HG03439 (cell line): ENCODE results near the gene PCP2.

Experiments
- ATAC-seq: cut with Tn5 transposase; IDR thresholded peaks from one replicate; pipeline ENCODE4 v1.9.1; 2021; ENCODE audit warnings: mild to moderate bottlenecking, moderate library complexity; ENCODE audit not compliant: unreplicated experiment

PCP2 gene

DNA sequence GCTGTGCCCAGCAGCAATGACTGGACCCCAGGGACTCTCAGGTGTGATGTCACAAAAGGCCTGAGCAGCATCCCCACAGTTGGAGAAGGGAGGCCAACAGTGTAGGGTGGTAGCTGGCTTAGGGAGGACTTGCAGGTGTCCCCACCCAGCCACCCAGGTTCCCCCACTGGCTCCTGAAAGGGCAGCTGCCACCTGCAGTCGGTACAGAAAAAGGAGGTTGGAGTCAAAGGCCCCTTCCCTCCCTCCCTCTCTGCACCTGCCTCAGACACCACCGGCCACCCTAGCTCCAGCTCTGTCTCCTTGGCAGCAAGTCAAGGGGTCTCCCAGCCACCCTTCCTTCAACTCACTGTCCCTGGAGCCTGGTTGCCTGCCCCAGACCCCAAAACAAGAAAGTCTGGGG, at the start of gene PCP2:
Gene PCP2 (minus strand): TSS at position 22 of the 400 bp plus-strand sequence. CDS start 262 bp downstream, outside the sequence.
- ATAC-seq: no peak

DNA sequence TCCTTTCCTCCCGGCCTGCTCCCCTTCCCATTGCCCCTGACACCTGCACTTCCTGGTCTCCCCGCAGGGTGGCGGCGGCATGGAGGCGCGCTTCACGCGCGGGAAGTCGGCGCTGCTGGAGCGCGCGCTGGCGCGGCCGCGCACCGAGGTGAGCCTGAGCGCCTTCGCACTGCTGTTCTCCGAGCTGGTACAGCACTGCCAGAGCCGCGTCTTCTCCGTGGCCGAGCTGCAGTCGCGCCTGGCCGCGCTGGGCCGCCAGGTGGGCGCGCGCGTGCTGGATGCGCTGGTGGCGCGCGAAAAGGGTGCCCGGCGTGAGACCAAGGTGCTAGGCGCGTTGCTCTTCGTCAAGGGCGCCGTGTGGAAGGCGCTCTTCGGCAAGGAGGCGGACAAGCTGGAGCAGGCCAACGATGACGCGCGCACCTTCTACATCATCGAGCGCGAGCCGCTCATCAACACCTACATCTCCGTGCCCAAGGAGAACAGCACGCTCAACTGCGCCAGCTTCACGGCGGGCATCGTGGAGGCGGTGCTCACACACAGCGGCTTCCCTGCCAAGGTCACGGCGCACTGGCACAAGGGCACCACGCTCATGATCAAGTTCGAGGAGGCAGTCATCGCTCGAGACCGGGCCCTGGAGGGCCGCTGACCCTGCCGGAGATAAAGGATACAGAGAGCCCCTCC, 48.8 kb upstream of the PCP2 start:
- ATAC-seq: no peak

DNA sequence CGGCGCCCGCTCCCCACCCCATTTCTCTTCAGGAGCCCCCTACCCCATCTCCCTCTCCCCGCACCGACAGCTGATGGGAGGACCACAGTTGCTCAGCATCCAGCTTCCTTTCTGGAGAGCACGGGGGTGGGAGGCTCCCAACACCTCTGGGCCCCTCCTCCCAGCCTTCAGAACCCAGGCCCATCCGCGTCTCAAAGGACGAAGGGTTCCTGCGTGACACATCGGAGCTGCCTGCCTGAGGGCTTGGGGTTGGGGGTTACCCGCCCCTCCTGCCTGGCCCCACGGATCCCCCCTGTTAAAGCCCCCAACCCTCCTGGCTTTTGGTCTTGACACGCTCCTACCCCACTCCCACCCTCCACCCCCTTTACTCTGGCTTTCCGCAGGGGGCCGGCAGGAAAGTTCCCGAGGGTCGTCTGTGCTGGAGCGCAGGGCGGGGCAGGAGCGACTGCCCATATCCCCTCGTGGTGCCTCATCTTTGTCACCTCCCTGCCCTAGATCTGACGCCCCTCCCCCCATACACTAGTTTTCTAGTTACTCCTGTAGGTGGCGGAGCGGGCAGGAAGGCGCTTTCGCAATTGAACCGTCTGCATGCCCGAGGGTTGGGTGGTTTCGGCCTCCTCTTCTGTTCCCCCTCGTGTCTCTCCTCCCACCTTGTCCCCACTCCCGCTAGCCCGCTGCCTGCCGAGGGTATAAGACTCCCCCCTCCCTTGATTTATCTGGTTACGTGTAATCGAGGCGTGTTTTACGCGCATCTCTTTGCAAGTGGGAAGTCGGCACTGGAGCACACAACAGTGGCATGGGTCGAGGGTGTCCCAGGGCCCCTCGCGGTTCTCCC, 48.0 kb upstream of the PCP2 start:
- no peak for ATAC-seq

DNA sequence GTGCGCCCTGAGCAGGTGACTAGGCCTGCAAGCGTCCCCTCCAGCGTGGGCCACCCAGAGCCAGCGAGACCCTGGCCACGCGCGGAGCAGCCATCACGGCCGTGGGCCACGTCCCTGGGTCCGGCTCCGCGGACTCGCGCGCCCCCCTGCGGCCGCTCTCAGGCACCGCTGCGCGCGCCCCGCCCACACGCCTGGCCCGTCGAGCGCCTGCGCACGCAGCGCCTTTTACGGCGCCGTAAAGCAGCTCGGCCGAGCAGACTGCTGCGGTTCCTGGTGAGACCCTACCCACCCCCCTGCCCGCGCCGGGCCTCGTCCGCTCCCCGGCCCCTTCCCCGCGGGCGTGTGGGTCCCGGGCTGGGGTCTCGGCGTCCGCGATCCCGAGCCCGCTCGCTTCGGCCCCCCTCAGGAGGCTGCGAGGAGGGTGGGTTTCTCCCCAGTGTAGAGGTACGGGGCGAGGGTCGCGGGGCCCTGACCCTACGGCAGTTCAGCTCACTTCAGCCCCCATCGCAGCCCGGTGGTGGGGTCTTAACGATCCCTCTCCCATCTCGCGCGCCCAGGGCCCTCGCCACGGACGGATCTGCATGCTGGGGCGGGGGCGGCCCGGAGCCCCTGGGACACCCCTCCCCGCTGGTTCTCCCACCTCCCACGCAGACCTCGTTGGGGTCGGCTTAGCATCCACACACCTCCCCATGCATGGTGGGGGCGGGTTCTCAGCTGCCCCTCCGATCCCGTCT, 47.3 kb upstream of the PCP2 start, which contains the start of gene TRAPPC5:
Gene TRAPPC5 (plus strand): TSS at position 228 of the 734 bp plus-strand sequence. CDS start 1,421 bp downstream, outside the sequence.
- peak; percentile 61 for ATAC-seq

DNA sequence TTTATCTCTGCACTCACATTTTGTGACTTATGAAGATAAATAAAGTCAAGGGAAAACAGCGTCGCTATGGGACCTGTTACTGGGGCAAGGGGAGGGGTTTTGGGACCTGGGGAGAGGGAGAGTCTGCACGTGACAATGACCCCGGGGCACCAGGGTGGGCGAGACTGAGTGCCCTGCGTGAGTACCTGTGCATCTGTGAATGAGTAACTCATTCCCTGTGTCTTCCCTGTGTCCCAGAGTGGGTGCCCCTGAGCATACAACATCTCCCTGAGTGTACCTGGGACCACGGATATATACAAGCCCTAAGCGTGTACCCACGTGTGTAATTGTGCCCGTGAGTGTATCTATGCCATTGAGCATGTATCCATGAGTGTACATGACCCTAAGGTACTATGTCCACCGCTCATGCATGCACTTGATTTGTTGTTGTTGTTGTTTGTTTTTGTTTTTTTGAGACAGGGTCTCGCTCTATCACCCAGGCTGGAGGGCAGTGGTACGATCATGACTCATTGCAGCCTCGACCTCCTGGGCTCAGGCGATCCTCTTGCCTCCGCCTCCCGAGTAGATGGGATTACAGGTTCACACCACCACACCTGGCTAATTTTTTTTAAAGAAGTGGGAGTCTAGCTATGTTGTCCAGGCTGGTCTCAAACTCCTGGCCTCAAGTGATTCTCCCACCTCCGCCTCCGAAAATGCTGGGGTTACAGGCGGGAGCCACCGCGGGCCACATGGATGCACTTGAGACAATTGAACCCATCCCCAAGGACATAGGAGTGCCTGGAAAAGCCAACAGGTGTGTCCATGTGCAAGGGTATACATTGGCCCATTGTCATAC, 46.5 kb upstream of the PCP2 start:
- ATAC-seq: no peak

DNA sequence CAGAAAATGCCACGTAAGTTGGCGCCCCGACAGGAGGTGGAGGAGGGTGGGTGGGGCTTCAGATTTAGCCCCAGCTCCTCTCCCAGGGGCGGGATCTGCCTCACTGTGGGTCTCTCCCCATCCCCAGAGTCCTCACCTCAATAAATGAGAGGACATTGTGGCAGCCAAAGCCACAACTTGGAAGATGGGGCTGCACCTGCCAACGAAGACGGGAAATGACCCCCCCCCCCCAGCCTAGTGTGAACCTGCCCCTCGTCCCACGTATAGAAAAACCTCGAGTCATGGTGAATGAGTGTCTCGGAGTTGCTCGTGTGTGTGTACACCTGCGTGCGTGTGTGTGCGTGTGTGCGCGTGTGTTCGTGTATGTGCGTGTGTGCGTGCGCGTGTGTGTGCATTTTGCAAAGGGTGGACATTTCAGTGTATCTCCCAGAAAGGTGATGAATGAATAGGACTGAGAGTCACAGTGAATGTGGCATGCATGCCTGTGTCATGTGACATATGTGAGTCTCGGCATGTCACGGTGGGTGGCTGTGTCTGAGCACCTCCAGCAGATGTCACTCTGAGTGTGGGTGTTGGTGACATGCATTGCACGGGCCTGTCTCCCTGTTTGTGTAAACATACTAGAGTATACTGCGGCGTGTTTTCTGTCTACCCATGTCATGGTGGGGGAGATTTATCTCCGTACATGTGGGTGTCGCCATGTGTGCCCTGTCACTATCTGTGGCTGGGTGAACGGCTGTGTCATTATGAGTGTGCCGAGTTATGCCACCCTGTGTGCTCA, 45.6 kb upstream of the PCP2 start:
- ATAC-seq: no peak

DNA sequence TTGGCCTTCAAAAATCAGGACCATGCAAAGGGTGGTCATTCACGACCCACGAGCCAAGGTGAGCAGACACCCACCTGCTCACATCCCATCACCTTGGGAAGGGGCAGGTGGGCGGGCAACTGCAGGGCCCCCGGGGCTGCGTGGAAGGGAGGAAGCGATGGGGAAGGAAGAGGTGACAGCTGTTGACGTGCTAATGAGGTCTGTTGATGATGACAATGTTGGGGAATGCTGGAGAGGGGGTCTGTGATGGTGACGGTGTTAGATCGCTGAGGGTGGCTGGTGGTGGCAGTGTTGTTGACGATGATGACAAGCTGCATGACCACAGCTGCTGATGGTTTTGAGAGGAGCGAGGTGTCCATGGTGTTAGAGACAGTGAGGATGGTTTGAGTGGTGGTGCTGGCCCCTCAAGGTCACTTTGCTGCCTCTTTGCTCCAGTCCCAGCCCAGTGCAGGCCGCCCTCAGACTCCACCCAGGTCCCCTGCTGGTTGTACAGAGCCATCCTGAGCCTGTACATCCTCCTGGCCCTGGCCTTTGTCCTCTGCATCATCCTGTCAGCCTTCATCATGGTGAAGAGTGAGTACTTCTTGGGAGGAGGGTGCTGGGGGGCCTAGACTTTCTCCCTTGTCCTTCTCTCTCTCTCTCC, 44.3 kb upstream of the PCP2 start:
- no peak for ATAC-seq

DNA sequence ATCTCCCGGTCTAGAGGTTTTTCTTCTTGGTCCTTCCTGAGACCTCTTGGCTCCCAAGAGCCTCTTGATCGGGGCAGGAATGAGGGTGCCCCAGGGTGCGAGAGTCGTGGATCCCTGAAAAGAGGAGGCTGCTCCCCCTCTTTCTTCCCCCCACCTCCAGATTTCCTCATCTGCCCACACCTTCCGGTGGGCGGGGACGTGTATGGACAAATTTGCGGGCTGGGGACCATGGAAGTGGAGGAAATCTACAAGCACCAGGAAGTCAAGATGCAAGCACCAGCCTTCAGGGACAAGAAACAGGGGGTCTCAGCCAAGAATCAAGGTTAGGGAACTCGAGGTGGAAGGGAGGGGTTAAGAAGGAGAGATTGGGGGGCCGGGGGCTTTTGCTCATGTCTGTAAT, 43.3 kb upstream of the PCP2 start, which contains the start of gene MCEMP1:
Gene MCEMP1 (plus strand): TSS at position 237 of the 400 bp plus-strand sequence. CDS start 31 bp downstream, at position 268.
- no peak for ATAC-seq

DNA sequence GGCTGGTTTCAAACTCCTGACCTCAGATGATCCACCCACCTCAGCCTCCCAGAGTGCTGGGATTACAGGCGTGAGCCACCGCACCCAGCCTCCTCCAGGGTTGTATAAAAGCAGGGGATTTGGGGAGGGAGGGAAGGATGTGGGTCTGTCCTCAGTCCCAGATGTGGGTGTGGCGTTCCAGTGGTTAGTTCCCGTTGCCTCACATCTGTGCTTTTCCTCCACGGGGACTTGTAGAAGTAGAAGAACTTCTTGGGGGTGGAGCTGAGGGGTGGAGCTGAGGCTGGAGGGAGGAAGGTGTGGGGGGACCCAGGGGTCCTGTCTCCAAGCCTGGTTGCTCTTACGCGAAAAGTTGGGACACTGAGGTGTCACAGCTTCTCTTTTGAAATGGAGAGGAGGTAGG, 42.9 kb upstream of the PCP2 start:
- no peak for ATAC-seq

DNA sequence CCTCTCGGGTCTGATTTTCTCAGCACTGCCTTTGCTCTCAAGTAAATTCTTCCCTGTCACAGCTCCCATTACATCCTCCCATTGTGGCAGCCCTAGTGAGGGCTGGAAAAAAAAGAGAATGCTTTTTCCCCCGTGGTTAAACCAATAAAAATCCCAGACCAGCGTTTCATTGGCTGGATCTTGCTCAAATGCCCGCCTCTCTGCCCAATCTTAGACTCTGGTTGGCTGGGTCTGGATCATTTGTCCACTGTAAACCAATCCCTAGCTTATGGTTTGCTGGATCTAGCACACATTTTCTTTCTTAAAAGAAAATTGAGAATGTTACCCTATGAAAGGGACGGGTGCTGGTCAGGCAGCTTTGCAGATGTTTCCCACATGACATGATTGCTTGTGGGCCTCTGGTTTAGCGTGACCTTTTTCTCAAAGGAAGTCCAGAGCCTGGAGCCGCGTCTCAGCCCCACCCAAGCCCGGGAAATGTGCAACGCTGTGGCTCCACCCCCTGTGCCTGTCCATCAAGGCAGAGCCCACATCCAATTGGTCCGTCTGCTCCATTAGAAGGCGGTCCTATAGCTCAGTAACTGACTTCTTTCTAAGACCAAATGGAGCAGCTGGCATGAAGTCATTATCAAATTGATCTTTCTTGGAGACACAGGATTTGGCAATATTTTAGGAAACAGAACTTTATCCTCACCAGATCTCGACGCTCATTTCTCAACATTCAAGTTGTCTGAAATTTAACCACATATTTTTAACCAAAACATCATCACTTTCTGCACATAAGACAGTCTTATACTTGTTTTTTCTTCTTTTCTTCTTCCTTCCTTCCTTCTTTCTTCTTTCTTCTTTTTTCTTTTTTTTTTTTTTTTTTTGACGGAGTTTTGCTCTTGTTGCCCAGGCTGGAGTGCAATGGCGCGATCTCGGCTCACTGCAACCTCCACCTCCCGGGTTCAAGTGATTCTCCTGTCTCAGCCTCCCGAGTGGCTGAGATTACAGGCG, 40.8 kb upstream of the PCP2 start:
- ATAC-seq: no peak

DNA sequence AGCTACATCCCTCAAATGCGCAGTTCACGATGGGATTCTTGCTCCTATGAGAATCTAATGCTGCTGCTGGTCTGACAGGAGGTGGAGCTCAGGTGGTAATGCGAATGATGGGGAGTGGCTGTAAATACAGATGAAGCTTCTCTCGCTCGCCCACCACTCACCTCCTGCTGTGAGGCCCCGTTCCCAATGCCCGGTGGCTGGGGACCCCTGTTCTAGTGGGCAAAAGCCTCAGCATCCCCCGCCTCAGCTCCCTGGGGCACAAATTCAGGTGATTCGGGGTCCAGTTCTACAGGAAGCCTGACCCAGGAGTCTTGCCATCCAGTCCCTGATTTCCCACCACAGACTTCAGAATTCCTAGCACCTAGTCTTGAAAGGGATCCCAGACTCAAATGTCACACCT, 39.0 kb upstream of the PCP2 start:
- no peak for ATAC-seq

DNA sequence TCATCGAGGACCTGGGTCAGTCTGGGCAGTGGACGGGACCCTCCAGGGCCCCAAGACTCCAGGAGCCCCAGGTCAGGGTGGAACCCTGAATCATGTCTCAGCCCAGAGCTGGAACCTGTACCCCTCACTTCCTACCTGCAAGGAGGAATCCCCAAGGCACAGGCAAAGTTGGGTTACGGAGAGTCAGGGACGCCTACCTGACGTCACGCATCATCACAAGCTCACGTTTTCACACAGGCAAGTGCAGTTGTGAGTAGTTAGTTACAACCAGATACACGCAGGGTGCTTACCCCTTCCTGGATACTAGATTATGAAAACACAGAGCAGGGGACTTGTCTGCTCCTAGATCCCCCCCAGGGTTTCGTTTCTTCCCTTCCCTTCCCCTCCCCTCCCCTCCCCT, 37.3 kb upstream of the PCP2 start:
- ATAC-seq: no peak

DNA sequence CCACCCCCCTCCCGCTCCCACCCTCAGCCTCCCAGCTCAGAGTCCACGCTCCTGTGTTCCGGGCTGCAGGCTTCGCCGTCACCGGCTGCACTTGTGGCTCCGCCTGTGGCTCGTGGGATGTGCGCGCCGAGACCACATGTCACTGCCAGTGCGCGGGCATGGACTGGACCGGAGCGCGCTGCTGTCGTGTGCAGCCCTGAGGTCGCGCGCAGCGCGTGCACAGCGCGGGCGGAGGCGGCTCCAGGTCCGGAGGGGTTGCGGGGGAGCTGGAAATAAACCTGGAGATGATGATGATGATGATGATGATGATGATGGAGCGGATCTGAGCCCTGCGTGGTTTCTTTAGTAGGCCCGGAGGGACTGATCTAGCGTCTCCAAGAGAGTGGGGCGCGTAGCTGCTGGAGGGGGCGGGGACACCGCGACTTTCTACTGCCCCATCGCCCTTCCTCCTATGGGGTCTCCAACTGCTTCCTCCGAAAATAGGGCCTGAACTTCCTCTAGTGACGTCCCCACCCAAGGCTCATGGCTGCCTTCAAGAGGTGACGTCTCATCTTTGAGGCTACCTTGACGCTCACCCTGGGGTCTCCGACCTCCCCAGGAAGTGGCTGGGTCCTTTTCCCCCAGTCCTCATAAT, 36.7 kb upstream of the PCP2 start:
- ATAC-seq: no peak

DNA sequence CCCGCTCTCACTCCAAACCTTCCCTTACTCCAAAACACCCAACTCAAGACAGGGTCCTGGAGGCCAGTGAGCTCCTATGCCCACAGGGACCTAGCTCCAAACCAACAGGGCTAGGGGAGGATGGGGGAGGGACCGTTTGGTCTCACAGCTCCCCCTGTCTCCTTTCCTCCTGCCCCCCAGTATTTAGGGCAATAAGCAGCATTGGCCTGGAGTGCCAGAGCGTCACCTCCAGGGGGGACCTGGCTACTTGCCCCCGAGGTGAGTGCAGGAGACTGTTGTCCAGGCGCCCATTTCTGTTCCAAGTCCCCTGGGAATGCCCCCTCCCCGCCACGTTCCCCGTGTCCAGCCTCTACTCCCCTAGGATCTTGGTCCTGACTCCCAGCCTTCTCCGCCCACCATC, 36.1 kb upstream of the PCP2 start:
- ATAC-seq: no peak

DNA sequence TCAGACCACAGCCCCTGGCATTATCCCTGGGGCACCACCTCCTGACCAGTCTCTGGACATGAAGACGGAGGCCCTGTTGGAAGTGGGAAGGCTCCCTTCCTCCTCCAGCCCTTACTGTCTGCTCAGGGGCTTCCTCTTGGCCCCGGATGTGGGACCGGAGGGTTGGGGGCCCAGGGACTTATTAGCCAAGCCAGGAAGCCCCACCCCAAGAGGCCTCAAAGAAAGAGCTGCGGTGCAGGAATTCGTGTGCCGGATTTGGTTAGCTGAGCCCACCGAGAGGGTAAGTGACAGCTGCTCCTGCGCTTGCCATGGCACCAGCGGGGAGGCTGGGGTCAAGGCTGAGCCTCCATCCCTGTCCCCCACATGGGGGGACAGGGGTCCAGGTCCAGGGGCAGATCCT, 35.3 kb upstream of the PCP2 start, which contains the start of gene RETN:
Gene RETN (plus strand): TSS at position 208 of the 400 bp plus-strand sequence. CDS start 278 bp downstream, outside the sequence.
- no peak for ATAC-seq

DNA sequence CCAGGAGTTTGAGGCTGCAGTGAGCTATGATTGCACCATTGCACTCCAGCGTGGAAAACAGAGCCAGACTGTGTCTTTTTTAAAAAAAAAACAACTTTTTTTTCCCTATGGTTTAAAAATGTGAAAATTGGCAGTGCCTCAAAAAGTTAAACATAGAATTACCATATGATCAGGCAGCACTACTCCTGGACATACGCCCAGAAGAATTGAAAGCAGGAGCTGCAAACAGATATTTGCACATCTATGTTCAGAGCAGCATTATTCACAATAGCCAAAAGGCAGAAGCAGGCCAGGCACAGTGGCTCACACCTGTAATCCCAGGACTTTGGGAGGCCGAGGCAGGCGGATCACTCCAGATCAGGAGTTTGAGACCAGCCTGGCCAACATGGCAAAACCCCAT, 31.6 kb upstream of the PCP2 start:
- ATAC-seq: no peak

DNA sequence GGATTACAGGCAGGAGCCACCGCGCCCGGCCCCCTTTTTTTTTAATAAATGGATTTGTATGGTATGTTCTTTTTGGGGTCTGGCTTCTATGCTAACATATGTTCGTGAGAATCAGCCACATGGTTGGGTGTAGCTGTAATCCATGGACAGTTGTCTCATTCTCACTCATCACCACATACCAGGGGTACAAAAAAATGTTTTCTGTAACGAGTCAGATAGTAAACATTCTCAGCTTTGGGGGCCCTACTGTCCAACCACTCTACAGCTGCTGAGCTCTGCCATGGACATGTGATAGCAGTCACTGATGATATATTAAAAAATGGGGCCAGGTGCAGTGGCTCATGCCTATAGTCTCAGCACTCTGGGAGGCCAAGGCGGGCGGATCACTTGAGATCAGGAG, 30.2 kb upstream of the PCP2 start:
- ATAC-seq: no peak
